GM10266 (cell line): ENCODE results near the gene C1QTNF6.

Experiments used
- DNase-seq: peaks from one replicate; pipeline ENCODE4 v3.0.0; 2012; ENCODE audit errors: extremely low spot score
- TF ChIP-seq, protein P1 (sequence below): IDR thresholded peaks from 2 replicates; pipeline ENCODE4 v1.5.1; 2012; ENCODE audit warnings: mild to moderate bottlenecking, low read depth; ENCODE audit not compliant: control insufficient read depth, insufficient read depth; ENCODE audit errors: missing control alignments

Gene C1QTNF6

DNA sequence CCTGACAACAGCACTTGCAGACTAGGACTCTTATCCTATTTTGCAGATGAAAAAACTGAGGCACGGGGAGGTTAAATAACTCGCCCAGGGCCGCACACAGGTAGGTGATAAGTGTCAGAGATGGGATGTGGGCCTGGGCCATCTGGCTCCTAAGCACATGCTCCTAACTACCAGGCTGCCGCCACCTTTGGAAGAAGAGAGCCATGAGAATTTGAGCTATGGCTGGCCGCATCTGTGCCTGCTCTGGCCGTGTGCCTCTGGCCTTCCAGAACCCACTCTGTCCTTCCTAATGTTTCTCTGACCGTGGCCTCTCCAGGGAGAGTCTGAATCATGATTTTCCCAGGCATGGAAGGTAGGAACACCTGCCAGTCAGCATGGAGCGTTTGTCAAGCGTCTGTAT lies 23.0 kb downstream of the C1QTNF6 start:
- TF ChIP-seq, protein P1, sequence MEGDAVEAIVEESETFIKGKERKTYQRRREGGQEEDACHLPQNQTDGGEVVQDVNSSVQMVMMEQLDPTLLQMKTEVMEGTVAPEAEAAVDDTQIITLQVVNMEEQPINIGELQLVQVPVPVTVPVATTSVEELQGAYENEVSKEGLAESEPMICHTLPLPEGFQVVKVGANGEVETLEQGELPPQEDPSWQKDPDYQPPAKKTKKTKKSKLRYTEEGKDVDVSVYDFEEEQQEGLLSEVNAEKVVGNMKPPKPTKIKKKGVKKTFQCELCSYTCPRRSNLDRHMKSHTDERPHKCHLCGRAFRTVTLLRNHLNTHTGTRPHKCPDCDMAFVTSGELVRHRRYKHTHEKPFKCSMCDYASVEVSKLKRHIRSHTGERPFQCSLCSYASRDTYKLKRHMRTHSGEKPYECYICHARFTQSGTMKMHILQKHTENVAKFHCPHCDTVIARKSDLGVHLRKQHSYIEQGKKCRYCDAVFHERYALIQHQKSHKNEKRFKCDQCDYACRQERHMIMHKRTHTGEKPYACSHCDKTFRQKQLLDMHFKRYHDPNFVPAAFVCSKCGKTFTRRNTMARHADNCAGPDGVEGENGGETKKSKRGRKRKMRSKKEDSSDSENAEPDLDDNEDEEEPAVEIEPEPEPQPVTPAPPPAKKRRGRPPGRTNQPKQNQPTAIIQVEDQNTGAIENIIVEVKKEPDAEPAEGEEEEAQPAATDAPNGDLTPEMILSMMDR: no peak
- DNase-seq: no peak

DNA sequence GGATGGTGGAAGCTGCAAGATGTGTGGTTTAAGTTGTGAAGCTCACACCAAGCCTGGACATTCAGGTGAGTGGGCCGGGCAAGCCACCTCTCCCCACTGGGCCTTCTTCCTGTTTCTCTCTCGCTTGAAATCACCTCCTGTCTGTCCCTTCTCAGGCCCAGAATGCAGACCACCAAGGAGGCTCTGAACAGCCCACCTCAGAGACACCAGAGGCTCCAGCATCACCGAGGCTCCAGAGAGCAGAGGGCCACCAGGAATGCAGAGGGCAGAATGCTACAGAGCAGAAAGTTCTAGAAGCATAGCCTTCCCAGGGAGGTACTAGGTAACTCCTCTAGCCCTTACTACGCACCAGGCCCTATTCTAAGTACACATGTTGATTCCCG lies 23.6 kb downstream of the C1QTNF6 start:
- TF ChIP-seq, protein P1: no peak

DNA sequence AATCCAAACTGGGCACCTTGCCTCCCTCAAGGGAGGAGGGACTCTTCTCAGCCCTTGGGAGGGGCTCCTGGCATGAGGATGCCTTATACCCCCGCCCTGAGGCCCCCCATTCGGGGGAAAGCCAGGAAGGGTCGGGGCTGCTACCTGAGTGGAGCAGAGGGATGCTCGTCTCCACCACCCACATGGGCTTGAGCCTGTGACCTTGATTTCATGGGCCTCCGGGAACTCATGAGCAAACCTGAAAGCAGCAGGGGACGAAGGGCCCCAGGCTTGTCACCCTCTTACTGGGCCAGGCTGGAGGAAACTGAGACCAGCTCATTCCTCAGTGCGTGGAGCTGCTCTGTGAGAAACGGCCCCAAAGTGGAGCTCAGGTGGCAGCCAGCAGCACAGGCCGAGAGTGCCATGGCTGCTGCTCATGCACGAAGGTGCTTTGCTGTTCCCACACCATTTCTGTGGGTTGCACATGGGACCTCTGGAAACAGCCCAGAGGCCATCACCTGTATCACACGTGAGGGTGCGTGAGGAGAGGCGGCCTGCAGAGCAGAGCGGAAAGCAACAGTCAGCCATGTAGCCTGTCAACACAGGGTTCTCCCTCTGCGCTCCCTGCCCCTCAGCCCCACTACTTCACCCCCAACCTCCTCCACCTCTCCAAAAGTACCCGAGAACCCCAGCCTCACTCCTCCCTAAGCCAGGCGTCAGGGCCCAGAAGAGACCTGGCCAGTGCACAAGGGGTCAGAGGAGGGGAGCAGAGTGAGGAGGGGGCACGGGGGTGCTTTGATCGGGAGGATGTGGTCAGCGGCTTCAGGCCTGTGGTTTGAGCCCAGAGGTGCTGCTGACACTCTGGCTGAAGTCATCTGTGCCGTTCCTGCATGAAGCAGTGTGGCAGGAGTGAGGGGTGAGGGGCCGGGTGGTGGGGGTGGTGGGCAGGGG lies 24.2 kb downstream of the C1QTNF6 start:
- TF ChIP-seq, protein P1: no peak
- peak; percentile 70 for DNase-seq

More for the DNA sequence above, 23.6 kb downstream of the C1QTNF6 start:
- no peak for DNase-seq

DNA sequence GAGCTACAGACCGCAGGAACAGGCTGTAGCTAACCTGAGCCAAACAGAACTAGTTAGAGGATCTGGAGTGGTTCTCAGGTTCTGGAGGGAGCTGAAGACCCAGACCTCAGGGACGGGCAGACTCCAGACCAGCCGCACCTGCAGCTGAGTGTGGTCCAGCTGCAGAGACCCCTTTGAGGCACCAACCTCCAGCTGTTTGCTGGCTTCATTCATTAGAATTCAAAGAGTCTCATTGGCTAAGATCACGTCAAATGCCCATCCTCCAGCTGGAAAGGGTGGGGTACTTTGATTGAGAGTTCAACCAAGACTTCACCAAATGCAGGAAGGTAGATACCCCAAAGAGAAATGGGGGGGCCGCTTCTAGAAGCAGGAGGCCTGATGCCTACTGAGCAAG lies 25.0 kb downstream of the C1QTNF6 start:
- TF ChIP-seq, protein P1: no peak
- DNase-seq: no peak

DNA sequence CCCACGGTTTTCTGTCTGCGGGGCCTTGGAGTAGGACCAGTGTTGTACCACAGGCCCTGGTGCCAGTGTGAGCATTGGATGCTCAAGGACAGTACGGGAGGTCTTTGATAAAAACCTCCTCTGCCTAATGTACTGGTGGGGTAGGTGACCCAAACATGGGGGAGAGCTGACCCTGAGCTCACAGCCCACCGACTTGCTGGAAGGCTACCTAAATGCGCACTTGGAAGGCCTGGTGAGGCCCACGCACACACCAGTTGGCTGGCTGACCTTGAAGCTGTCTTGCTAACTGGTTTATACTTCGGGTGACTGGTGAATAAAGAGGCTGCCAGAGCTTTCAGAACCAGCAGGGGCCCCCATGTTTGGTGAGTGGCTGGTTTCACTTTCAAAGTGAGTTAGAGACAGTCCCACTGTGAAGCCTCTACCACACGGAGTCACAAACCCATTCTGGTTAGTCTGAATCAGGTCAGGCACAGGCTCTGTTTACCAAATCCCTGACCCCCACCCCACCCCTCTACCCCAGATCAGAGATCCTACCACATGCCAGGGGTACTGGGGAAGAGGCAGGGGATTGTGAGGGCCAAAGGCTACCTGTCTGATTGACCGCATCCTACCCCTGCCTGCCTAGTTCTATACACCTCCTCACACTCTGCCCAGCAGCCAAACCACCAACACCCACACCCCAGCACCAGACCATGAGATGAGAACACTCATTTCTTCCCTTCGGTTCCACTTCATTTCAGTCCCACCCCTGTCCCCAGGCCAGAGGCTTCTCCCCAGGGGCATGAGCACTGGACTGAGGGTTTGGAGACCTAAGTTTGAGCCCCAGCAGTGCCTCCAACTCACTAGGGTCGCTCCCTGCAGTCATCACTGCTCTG lies 25.6 kb downstream of the C1QTNF6 start:
- DNase-seq: peak; percentile 82

DNA sequence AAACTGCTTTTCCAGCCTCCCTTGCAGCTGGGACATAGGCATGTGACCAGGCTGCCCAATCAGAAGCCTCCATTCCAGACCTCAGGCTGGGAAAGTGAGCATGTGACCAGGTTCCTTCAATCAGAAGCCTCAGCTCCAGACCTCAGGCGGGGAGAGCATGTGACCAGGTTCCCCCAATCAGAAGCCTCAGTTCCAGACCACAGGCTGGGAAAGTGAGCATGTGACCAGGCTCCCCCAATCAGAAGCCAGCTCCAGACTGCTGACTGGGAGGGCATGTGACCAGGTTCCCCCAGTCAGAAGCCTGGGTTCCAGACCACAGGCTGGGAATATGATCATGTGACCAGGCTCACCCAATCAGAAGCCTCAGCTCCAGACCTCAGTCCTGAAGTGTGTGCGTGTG lies 26.6 kb downstream of the C1QTNF6 start:
- TF ChIP-seq, protein P1: no peak
- peak; percentile 35 for DNase-seq

More for the DNA sequence above, 25.6 kb downstream of the C1QTNF6 start:
- TF ChIP-seq, protein P1: no peak
